ENCODE results near the gene RNF115.
"Not testable (repeated sequence)": the region's sequence is repeated elsewhere in the genome, so short reads cannot be mapped to it uniquely, and the experiment has no call there.

The RNF115 gene

GRCh38 chr1:145826030-145826429 is 2.1 kb upstream of the RNF115 start:
- no peak for DNase-seq

GRCh38 chr1:145824499-145824842 is 576 bp upstream of the RNF115 start:
- DNase-seq: peak in 1 of 2 experiments; percentile 21

- not testable (repeated sequence) for DNase-seq
These were observed 1.0 kb downstream of the RNF115 start for GRCh38 chr1:145822779-145823331.

GRCh38 chr1:145818095-145818494 is 5.8 kb downstream of the RNF115 start:
- DNase-seq: not testable (repeated sequence)

- DNase-seq: not testable (repeated sequence)
These were observed 10.7 kb downstream of the RNF115 start for GRCh38 chr1:145812977-145813810.

- no peak for DNase-seq
These were observed 17.1 kb downstream of the RNF115 start for GRCh38 chr1:145806844-145807243.

GRCh38 chr1:145806408-145806807 is 17.5 kb downstream of the RNF115 start:
- DNase-seq: no peak

GRCh38 chr1:145805057-145805456 is 18.8 kb downstream of the RNF115 start:
- DNase-seq: no peak

- DNase-seq: no peak
These were observed 19.5 kb downstream of the RNF115 start for GRCh38 chr1:145804235-145805045.

- no peak for DNase-seq
These were observed 24.1 kb downstream of the RNF115 start for GRCh38 chr1:145799806-145800205.

- DNase-seq: no peak
These were observed 27.1 kb downstream of the RNF115 start for GRCh38 chr1:145796753-145797152.

GRCh38 chr1:145795257-145795881 is 28.5 kb downstream of the RNF115 start:
- no peak for DNase-seq

- DNase-seq: no peak
These were observed 31.4 kb downstream of the RNF115 start for GRCh38 chr1:145792484-145792883.

- DNase-seq: not testable (repeated sequence)
These were observed 32.0 kb downstream of the RNF115 start for GRCh38 chr1:145791860-145792259.

- DNase-seq: no peak
These were observed 35.3 kb downstream of the RNF115 start for GRCh38 chr1:145788580-145788979.

- no peak for DNase-seq
These were observed 37.6 kb downstream of the RNF115 start for GRCh38 chr1:145786271-145786670.

- DNase-seq: no peak
These were observed 38.3 kb downstream of the RNF115 start for GRCh38 chr1:145785547-145785946.

- no peak for DNase-seq
These were observed 39.5 kb downstream of the RNF115 start for GRCh38 chr1:145784409-145784808.

- DNase-seq: no peak
These were observed 41.4 kb downstream of the RNF115 start for GRCh38 chr1:145782272-145783099.

- no peak for DNase-seq
These were observed 45.8 kb downstream of the RNF115 start for GRCh38 chr1:145778146-145778540.

- no peak for DNase-seq
These were observed 46.3 kb downstream of the RNF115 start for GRCh38 chr1:145777357-145778145.
